ENCODE results near the gene NLRP6. TPM values are rescaled to one million over a fixed set of nuclear protein-coding genes. Genes with fewer than 3 reads are reported as not detected.
"Not testable (repeated sequence)": the region's sequence is repeated elsewhere in the genome, so short reads cannot be mapped to it uniquely, and the experiment has no call there.

NLRP6 gene
- total RNA-seq, 1 donor from 2014 or later: 0.49 TPM

- Histone ChIP-seq H3K4me1 (peaks cover 40% of the 10 kb centered on the region), H3K27me3 (no peaks in the 10 kb centered on the region), H3K36me3 (no peaks in the 10 kb centered on the region), H3K4me3 (no peak overlapping the region), H3K27ac (peak overlapping the region; percentile 93), H3K9me3 (no peaks in the 10 kb centered on the region)
- no peak for TF ChIP-seq CTCF (IDR thresholded peaks at IDR 0.05)
- no peak for TF ChIP-seq POLR2AphosphoS5 (IDR thresholded peaks at IDR 0.05; ENCODE audit: insufficient read depth in 1 of 2, low read depth in 1 of 2)
- no peak for TF ChIP-seq POLR2A (IDR thresholded peaks at IDR 0.05)
- intact Hi-C loops (cut with DNase I): no loop called here
- DNase-seq (ENCODE audit: extremely low spot score in 2 of 2): no peak
Observed at GRCh38 chr11:328012-328411, 49.8 kb downstream of the NLRP6 start.

GRCh38 chr11:328516-329100 is 50.4 kb downstream of the NLRP6 start:
- H3K27ac ChIP-seq: peak overlapping the region; percentile 93
- H3K4me3 ChIP-seq; H3K9me3 ChIP-seq; H3K36me3 ChIP-seq; DNase-seq (ENCODE audit: extremely low spot score in 2 of 2); H3K27me3 ChIP-seq; intact Hi-C loops (cut with DNase I): not testable (repeated sequence)
- peaks cover 40% of the 10 kb centered on the region for H3K4me1 ChIP-seq

GRCh38 chr11:329886-330253 is 51.7 kb downstream of the NLRP6 start:
- Histone ChIP-seq H3K9me3 (no peaks in the 10 kb centered on the region), H3K4me3 (no peak overlapping the region), H3K27ac (no peak overlapping the region), H3K4me1 (peaks cover 41% of the 10 kb centered on the region), H3K36me3 (no peaks in the 10 kb centered on the region), H3K27me3 (no peaks in the 10 kb centered on the region)
- TF ChIP-seq POLR2A (IDR thresholded peaks at IDR 0.05) (no peak), CTCF (IDR thresholded peaks at IDR 0.05) (no peak), POLR2AphosphoS5 (IDR thresholded peaks at IDR 0.05; ENCODE audit: insufficient read depth in 1 of 2, low read depth in 1 of 2) (no peak)
- intact Hi-C loops (cut with DNase I): no loop called here
- DNase-seq (ENCODE audit: extremely low spot score in 2 of 2): no peak

GRCh38 chr11:330307-330693 is 52.1 kb downstream of the NLRP6 start:
- Histone ChIP-seq H3K4me3 (no peak overlapping the region), H3K36me3 (no peaks in the 10 kb centered on the region), H3K27ac (no peak overlapping the region), H3K4me1 (peaks cover 44% of the 10 kb centered on the region), H3K9me3 (no peaks in the 10 kb centered on the region), H3K27me3 (no peaks in the 10 kb centered on the region)
- intact Hi-C loops (cut with DNase I): no loop called here
- TF ChIP-seq CTCF (IDR thresholded peaks at IDR 0.05) (no peak), POLR2AphosphoS5 (IDR thresholded peaks at IDR 0.05; ENCODE audit: insufficient read depth in 1 of 2, low read depth in 1 of 2) (no peak), POLR2A (IDR thresholded peaks at IDR 0.05) (no peak)
- DNase-seq (ENCODE audit: extremely low spot score in 2 of 2): no peak

GRCh38 chr11:330694-331357 is 52.6 kb downstream of the NLRP6 start:
- H3K9me3 ChIP-seq: no peaks in the 10 kb centered on the region
- no peak overlapping the region for H3K4me3 ChIP-seq
- TF ChIP-seq POLR2A (IDR thresholded peaks at IDR 0.05) (no peak), POLR2AphosphoS5 (IDR thresholded peaks at IDR 0.05; ENCODE audit: insufficient read depth in 1 of 2, low read depth in 1 of 2) (no peak), CTCF (IDR thresholded peaks at IDR 0.05) (no peak)
- no peaks in the 10 kb centered on the region for H3K27me3 ChIP-seq
- H3K36me3 ChIP-seq: no peaks in the 10 kb centered on the region
- H3K4me1 ChIP-seq: peaks cover 45% of the 10 kb centered on the region
- intact Hi-C loops (cut with DNase I): no loop called here
- no peak for DNase-seq (ENCODE audit: extremely low spot score in 2 of 2)
- no peak overlapping the region for H3K27ac ChIP-seq
